ENCODE results near the gene SCRT2.

DNA sequence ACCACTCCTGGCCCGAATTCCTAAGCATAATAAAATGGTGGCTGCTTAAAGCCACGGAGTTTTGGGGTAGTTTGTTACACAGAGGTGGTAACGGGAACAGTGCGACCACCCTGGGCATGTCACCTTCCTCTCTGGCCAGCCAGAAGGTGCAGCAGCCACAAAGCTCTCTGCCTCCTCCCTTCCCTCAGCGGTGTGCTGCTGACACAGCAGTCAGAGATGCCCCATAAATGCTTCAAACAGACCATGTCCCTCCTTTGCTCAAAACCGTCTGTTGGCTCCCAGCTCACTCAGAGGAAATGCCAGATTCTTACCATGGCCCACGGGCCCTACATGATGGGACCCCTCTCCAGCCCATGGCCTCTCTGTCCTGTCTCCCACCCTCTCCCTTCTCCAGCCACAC lies 53.4 kb downstream of the SCRT2 start:
- TF ChIP-seq, protein P1, sequence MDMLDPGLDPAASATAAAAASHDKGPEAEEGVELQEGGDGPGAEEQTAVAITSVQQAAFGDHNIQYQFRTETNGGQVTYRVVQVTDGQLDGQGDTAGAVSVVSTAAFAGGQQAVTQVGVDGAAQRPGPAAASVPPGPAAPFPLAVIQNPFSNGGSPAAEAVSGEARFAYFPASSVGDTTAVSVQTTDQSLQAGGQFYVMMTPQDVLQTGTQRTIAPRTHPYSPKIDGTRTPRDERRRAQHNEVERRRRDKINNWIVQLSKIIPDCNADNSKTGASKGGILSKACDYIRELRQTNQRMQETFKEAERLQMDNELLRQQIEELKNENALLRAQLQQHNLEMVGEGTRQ (IDR thresholded peaks at IDR 0.05; ENCODE audit: borderline replicate concordance, low read depth, low read length) = no peak
- TF ChIP-seq, protein P2, sequence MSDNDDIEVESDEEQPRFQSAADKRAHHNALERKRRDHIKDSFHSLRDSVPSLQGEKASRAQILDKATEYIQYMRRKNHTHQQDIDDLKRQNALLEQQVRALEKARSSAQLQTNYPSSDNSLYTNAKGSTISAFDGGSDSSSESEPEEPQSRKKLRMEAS (IDR thresholded peaks at IDR 0.05; ENCODE audit: low read depth) = no peak
- TF ChIP-seq, protein P3, sequence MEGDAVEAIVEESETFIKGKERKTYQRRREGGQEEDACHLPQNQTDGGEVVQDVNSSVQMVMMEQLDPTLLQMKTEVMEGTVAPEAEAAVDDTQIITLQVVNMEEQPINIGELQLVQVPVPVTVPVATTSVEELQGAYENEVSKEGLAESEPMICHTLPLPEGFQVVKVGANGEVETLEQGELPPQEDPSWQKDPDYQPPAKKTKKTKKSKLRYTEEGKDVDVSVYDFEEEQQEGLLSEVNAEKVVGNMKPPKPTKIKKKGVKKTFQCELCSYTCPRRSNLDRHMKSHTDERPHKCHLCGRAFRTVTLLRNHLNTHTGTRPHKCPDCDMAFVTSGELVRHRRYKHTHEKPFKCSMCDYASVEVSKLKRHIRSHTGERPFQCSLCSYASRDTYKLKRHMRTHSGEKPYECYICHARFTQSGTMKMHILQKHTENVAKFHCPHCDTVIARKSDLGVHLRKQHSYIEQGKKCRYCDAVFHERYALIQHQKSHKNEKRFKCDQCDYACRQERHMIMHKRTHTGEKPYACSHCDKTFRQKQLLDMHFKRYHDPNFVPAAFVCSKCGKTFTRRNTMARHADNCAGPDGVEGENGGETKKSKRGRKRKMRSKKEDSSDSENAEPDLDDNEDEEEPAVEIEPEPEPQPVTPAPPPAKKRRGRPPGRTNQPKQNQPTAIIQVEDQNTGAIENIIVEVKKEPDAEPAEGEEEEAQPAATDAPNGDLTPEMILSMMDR (IDR thresholded peaks at IDR 0.05) = no peak
- TF ChIP-seq RCOR1 (IDR thresholded peaks at IDR 0.05; ENCODE audit: low read length) = no peak
- TF ChIP-seq MEF2A (IDR thresholded peaks at IDR 0.05; ENCODE audit: borderline replicate concordance, low read depth) = no peak
- TF ChIP-seq TAF1 (IDR thresholded peaks at IDR 0.05; ENCODE audit: borderline replicate concordance, low read depth, low read length) = no peak
- no peak for TF ChIP-seq JUND (IDR thresholded peaks at IDR 0.05)
- TF ChIP-seq, protein P4, sequence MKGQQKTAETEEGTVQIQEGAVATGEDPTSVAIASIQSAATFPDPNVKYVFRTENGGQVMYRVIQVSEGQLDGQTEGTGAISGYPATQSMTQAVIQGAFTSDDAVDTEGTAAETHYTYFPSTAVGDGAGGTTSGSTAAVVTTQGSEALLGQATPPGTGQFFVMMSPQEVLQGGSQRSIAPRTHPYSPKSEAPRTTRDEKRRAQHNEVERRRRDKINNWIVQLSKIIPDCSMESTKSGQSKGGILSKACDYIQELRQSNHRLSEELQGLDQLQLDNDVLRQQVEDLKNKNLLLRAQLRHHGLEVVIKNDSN (IDR thresholded peaks at IDR 0.05; ENCODE audit: borderline replicate concordance, low read depth) = no peak
- no peak for TF ChIP-seq TEAD4 (IDR thresholded peaks at IDR 0.05; ENCODE audit: borderline replicate concordance, insufficient read depth)
- no peak for TF ChIP-seq ELF1 (IDR thresholded peaks at IDR 0.05)
- TF ChIP-seq, protein P5, sequence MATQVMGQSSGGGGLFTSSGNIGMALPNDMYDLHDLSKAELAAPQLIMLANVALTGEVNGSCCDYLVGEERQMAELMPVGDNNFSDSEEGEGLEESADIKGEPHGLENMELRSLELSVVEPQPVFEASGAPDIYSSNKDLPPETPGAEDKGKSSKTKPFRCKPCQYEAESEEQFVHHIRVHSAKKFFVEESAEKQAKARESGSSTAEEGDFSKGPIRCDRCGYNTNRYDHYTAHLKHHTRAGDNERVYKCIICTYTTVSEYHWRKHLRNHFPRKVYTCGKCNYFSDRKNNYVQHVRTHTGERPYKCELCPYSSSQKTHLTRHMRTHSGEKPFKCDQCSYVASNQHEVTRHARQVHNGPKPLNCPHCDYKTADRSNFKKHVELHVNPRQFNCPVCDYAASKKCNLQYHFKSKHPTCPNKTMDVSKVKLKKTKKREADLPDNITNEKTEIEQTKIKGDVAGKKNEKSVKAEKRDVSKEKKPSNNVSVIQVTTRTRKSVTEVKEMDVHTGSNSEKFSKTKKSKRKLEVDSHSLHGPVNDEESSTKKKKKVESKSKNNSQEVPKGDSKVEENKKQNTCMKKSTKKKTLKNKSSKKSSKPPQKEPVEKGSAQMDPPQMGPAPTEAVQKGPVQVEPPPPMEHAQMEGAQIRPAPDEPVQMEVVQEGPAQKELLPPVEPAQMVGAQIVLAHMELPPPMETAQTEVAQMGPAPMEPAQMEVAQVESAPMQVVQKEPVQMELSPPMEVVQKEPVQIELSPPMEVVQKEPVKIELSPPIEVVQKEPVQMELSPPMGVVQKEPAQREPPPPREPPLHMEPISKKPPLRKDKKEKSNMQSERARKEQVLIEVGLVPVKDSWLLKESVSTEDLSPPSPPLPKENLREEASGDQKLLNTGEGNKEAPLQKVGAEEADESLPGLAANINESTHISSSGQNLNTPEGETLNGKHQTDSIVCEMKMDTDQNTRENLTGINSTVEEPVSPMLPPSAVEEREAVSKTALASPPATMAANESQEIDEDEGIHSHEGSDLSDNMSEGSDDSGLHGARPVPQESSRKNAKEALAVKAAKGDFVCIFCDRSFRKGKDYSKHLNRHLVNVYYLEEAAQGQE (IDR thresholded peaks at IDR 0.05; ENCODE audit: low read depth, low read length) = no peak
- no peak for TF ChIP-seq SIN3A (IDR thresholded peaks at IDR 0.05; ENCODE audit: borderline replicate concordance, low read depth, low read length)
- TF ChIP-seq POLR2AphosphoS5 (IDR thresholded peaks at IDR 0.05; ENCODE audit: low read depth, low read length) = no peak
- TF ChIP-seq GABPA (IDR thresholded peaks at IDR 0.05; ENCODE audit: low read depth) = no peak

Measured in SK-N-SH (cell line).